K562 (cell line): Measurements from ENCODE around the gene LAIR1. TPM values are rescaled to one million over a fixed set of nuclear protein-coding genes. Genes with fewer than 3 reads are reported as not detected.
A peak's percentile ranks its signal among the peaks of the same experiment; 100 is the strongest.

Experiments used
- ATAC-seq: fragments of 200-7000 bp; cut with Tn5 transposase; 3 replicates; pipeline ENCODE4 v1.9.1; 2020; ENCODE audit warnings: moderate library complexity
- BruUV-seq: library from RNA; stranded (reverse); fragments of 400-500 nt; replicated peaks from 2 replicates; lab custom pipeline; 2021; lab: Mats Ljungman, UMichigan
- CTCF ChIA-PET: fragments of 300-600 bp; formaldehyde crosslinking; extraction: SDS; loops from one replicate; lab custom pipeline; 2021; ENCODE audit warnings: low intra/inter-chr PET ratio; lab: Yijun Ruan, JAX
- POLR2A ChIA-PET: fragments of 300-600, 350-650 bp; sonication (Branson Sonifier 250); formaldehyde crosslinking; extraction: SDS; loops from one replicate; lab custom pipeline; 2021; ENCODE audit warnings: antibody characterized with exemption, inconsistent platforms; lab: Yijun Ruan, JAX
- DNase-seq, 4 experiments: peaks; one replicate each; pipeline versions ENCODE4 v3.0.0 to v3.0.0-alpha.2; 2011 to 2018; ENCODE audit warnings: low spot score in 3 of 4, mixed read lengths in 3 of 4; ENCODE audit errors: extremely low read depth in 1 of 4
- FAIRE-seq: peaks from 2 replicates; lab custom pipeline; 2011; peaks lifted over from hg19 to GRCh38; lab: Jason Lieb, UNC
- H2AFZ ChIP-seq: 2 replicates; pipeline ENCODE4 v1.6.0; 2011; ENCODE audit warnings: low read depth, low read length, control low read depth, inconsistent platforms
- H3K27ac ChIP-seq: fragments of 200-600 bp; 3 replicates; pipeline ENCODE4 v1.8.0; 2011; ENCODE audit warnings: low read depth, mild to moderate bottlenecking, control low read depth, inconsistent platforms, low read length, moderate library complexity, mixed read lengths; ENCODE audit errors: extremely low read depth
- H3K27me3 ChIP-seq, 2 experiments: fragments of 300-600 bp in 1 of 2; 2 replicates in 1 of 2; 3 replicates in 1 of 2; pipeline versions ENCODE4 v1.6.0 to v1.8.0; 2011; ENCODE audit warnings: inconsistent platforms in 2 of 2, low read length in 2 of 2, mild to moderate bottlenecking in 1 of 2, mixed read lengths in 1 of 2, moderate library complexity in 1 of 2; ENCODE audit not compliant: control insufficient read depth in 2 of 2, insufficient read depth in 2 of 2
- H3K36me3 ChIP-seq: fragments of 300-600 bp; 3 replicates; pipeline ENCODE4 v1.8.0; 2011; ENCODE audit warnings: mild to moderate bottlenecking, low read length, inconsistent platforms; ENCODE audit not compliant: control insufficient read depth, insufficient read depth
- H3K4me1 ChIP-seq, 2 experiments: fragments of 200-600 bp in 1 of 2; replicated peaks in 1 of 2; 2 replicates in 1 of 2; 3 replicates in 1 of 2; pipeline versions ENCODE4 v1.5.1 to v1.8.0; 2011; ENCODE audit warnings: inconsistent platforms in 2 of 2, low read length in 2 of 2, mild to moderate bottlenecking in 1 of 2, mixed read lengths in 1 of 2, moderate library complexity in 1 of 2; ENCODE audit not compliant: control insufficient read depth in 2 of 2, insufficient read depth in 2 of 2
- H3K4me2 ChIP-seq: 2 replicates; pipeline ENCODE4 v1.6.1; 2011; ENCODE audit warnings: low read length, control low read depth, inconsistent platforms, mixed read lengths; ENCODE audit not compliant: insufficient read depth
- H3K4me3 ChIP-seq: fragments of 200-600 bp; sonication (generic), shearing (Covaris generic); 2 replicates; pipeline ENCODE4 v1.5.1; 2016; ENCODE audit warnings: control low read depth, inconsistent platforms
- H3K79me2 ChIP-seq: fragments of 200-600 bp; 3 replicates; pipeline ENCODE4 v1.8.0; 2011; ENCODE audit warnings: low read length, inconsistent platforms; ENCODE audit not compliant: control insufficient read depth, insufficient read depth
- H3K9ac ChIP-seq, 2 experiments: 2 replicates each; pipeline versions ENCODE4 v1.6.0 to v1.6.1; 2011; ENCODE audit warnings: low read depth in 2 of 2, low read length in 2 of 2, control low read depth in 1 of 2, inconsistent platforms in 1 of 2, mild to moderate bottlenecking in 1 of 2, mixed read lengths in 1 of 2; ENCODE audit not compliant: insufficient read depth in 1 of 2
- H3K9me1 ChIP-seq: one replicate; pipeline ENCODE4 v1.6.0; 2011; ENCODE audit warnings: inconsistent platforms, mild to moderate bottlenecking, low read length, moderate library complexity; ENCODE audit not compliant: control insufficient read depth, insufficient read depth
- H3K9me3 ChIP-seq: replicated peaks from 2 replicates; pipeline ENCODE4 v1.5.1; 2011; ENCODE audit warnings: low read depth, low read length, inconsistent platforms; ENCODE audit not compliant: control insufficient read depth, insufficient read depth
- H4K20me1 ChIP-seq: replicated peaks from 2 replicates; pipeline ENCODE4 v1.6.1; 2011; ENCODE audit warnings: low read length, inconsistent platforms, mixed read lengths; ENCODE audit not compliant: control insufficient read depth, insufficient read depth
- CBFA2T3 ChIP-seq: fragments of 450-650 bp; IDR thresholded peaks from 2 replicates; pipeline ENCODE4 v1.6.1; 2017
- EP300 ChIP-seq: IDR thresholded peaks from 2 replicates; pipeline ENCODE4 v1.6.1; 2012; ENCODE audit warnings: low read length, improper control_type of control experiment
- GTF2B ChIP-seq: IDR thresholded peaks from 2 replicates; pipeline ENCODE4 v1.6.1; 2011; ENCODE audit not compliant: insufficient read length; ENCODE audit errors: extremely low read depth
- HNRNPK ChIP-seq: fragments of 200-400 bp; formaldehyde crosslinking; IDR thresholded peaks from one replicate; pipeline ENCODE4 v1.6.1; 2018; ENCODE audit warnings: mild to moderate bottlenecking, low read depth, low read length; ENCODE audit not compliant: poor library complexity, severe bottlenecking
- MXI1 ChIP-seq: IDR thresholded peaks from 2 replicates; pipeline ENCODE4 v1.6.1; 2011; ENCODE audit warnings: low read depth, mild to moderate bottlenecking, improper control_type of control experiment, low read length
- NUFIP1 ChIP-seq: fragments of 450-650 bp; IDR thresholded peaks from 2 replicates; pipeline ENCODE4 v1.6.1; 2018; ENCODE audit not compliant: partially characterized antibody
- PCBP1 ChIP-seq: fragments of 200-400 bp; formaldehyde crosslinking; IDR thresholded peaks from 2 replicates; pipeline ENCODE4 v1.6.1; 2018; ENCODE audit warnings: mild to moderate bottlenecking, low read depth, low read length; ENCODE audit not compliant: poor library complexity, severe bottlenecking
- PCBP2 ChIP-seq: fragments of 200-400 bp; formaldehyde crosslinking; IDR thresholded peaks from 2 replicates; pipeline ENCODE4 v1.6.1; 2018; ENCODE audit warnings: low read length, low read depth, mild to moderate bottlenecking, moderate library complexity; ENCODE audit not compliant: poor library complexity, severe bottlenecking
- PHF20 ChIP-seq: fragments of 450-650 bp; IDR thresholded peaks from 2 replicates; pipeline ENCODE4 v1.6.1; 2018; ENCODE audit not compliant: partially characterized antibody
- ZBTB12 ChIP-seq: fragments of 250-450 bp; sonication (Bioruptor Pico); IDR thresholded peaks from 2 replicates; pipeline ENCODE4 v1.4.0; 2020
- ZNF316 ChIP-seq: fragments of 450-650 bp; IDR thresholded peaks from 2 replicates; pipeline ENCODE4 v1.6.1; 2016
- WGBS: fragments of 100-300 bp; shearing (Covaris generic); methylation state at CpG from one replicate; pipeline ENCODE4 v1.1.6; 2016; ENCODE audit warnings: low coverage, mixed read lengths; ENCODE audit not compliant: insufficient coverage; ENCODE audit errors: missing lambda C conversion rate; 5-methylcytosine and 5-hydroxymethylcytosine counted together
- in situ Hi-C: fragments of 300-500 bp; cut with MboI; formaldehyde crosslinking; loops from 4 replicates; pipeline ENCODE4 v1.15.0; 2018; ENCODE audit warnings: inconsistent platforms, mixed read lengths
- intact Hi-C: fragments of 100-400 bp; cut with micrococcal nuclease; formaldehyde crosslinking; loops from 2 replicates; pipeline ENCODE4 v1.14.2; 2022
- polyA plus RNA-seq, 8 experiments: library from polyadenylated mRNA; depleted of rRNA in 4 of 8; stranded (reverse) in 5 of 8; unstranded in 3 of 8; fragments of >200 nt; fragmentation: Nextera tagmentation in 2 of 8; fragmentation: Illumina TruSeq in 1 of 8; extraction: Ambion mirVana in 2 of 8; extraction: Trizol in 1 of 8; gene quantifications; 2 replicates each; pipeline versions ENCODE4 v1.2.1 to v1.2.3, GENCODE V29; 2011 to 2014; ENCODE audit warnings: inconsistent platforms in 1 of 8, missing spikeins in 1 of 8
- total RNA-seq, 7 experiments: library from RNA; depleted of rRNA in 6 of 7; stranded (reverse); fragments of >200 nt in 6 of 7; fragmentation: Illumina TruSeq in 2 of 7; extraction: Trizol in 2 of 7; gene quantifications; 2 replicates each; pipeline versions ENCODE4 v1.2.1 to v1.2.3, GENCODE V29; 2011 to 2021; ENCODE audit warnings: low replicate concordance in 1 of 7

LAIR1 gene
- total and polyA plus RNA-seq, 9 of the 15 experiments (the other 6 are each of a cell fraction or from before 2014, with no cell fraction given), result 0.12 to 0.54 (median 0.24) TPM; not detected in 6

GRCh38 chr19:54411033-54411432 is 46.3 kb upstream of the LAIR1 start (continued):
- no peak for TF ChIP-seq GTF2B
- TF ChIP-seq EP300, result no peak
- no peak for TF ChIP-seq NUFIP1
- TF ChIP-seq CBFA2T3, result no peak
- TF ChIP-seq PHF20, result no peak
- no peak for TF ChIP-seq ZNF316
- TF ChIP-seq MXI1, result no peak
- TF ChIP-seq, all 486 proteins: peak for 0

- CTCF ChIA-PET, result no interaction called here
- Histone ChIP-seq H2AFZ (no peak overlapping the region), H3K27me3 (no peaks in the 10 kb centered on the region), H3K4me3 (no peak overlapping the region)
- BruUV-seq, result no TSS peak
- 27% methylated on average over 7 of the region's 9 CpGs for WGBS
- TF ChIP-seq ZBTB12 (CRISPR knock-in tag) (no peak), PCBP2 (peak; percentile 67), PCBP1 (peak; percentile 79), HNRNPK (peak; percentile 82)
- TF ChIP-seq, all 486 proteins: peak for 3
- H3K36me3 ChIP-seq, result no peaks in the 10 kb centered on the region
- FAIRE-seq (no peak), DNase-seq (no peak), ATAC-seq (no peak)
- POLR2A ChIA-PET, result no interaction called here
- H3K9ac ChIP-seq, result no peak overlapping the region
- no peak overlapping the region for H3K27ac ChIP-seq
- H3K79me2 ChIP-seq, result no peaks in the 10 kb centered on the region
- H3K9me3 ChIP-seq, result no peaks in the 10 kb centered on the region
- in situ Hi-C loops (no loop called here), intact Hi-C loops (no loop called here)
- H3K4me1 ChIP-seq, result no peaks in the 10 kb centered on the region
- no peaks in the 10 kb centered on the region for H3K9me1 ChIP-seq
- no peak overlapping the region for H3K4me2 ChIP-seq
- no peaks in the 10 kb centered on the region for H4K20me1 ChIP-seq
Measured at GRCh38 chr19:54408456-54409026, 43.8 kb upstream of the LAIR1 start.
